ENCODE results near the gene NDRG3. TPM values are rescaled to one million over a fixed set of nuclear protein-coding genes. Genes with fewer than 3 reads are reported as not detected.

NDRG3 gene
- total RNA-seq = 1 to 10 TPM; 5.4 to 6.3 TPM
- 1 to 10 TPM; 3.1 to 3.7 TPM for polyA plus RNA-seq

- TF ChIP-seq EGR1 (IDR thresholded peaks at IDR 0.05; ENCODE audit: low read depth in 2 of 2) = peak in 1 of 2 donors; percentile 20
- TF ChIP-seq YY1 (IDR thresholded peaks at IDR 0.05) = peak; percentile 99
- TF ChIP-seq RXRA (IDR thresholded peaks at IDR 0.05) = peak in 1 of 2 donors; percentile 22
- TF ChIP-seq TAF1 (conservative IDR thresholded peaks at IDR 0.05) = no peak
- TF ChIP-seq SP1 (IDR thresholded peaks at IDR 0.05) = peak; percentile 12
- peak; percentile 2 for TF ChIP-seq CTCF (IDR thresholded peaks at IDR 0.05; ENCODE audit: low read depth, low read length, missing input control)
- no peak for TF ChIP-seq GABPA (IDR thresholded peaks at IDR 0.05 in 1 of 2, conservative IDR thresholded peaks at IDR 0.05 in 1 of 2)
- TF ChIP-seq MAX (IDR thresholded peaks at IDR 0.05) = peak; percentile 21
- no peak for TF ChIP-seq ZBTB33 (IDR thresholded peaks at IDR 0.05)
- peak within 1 kb of the TSS; percentile 43 to 71 for H3K27ac ChIP-seq (ENCODE audit: low read depth in 1 of 2, low read length in 2 of 2)
- peak within 1 kb of the TSS; percentile 71 to 81 for H3K9ac ChIP-seq (ENCODE audit: low read depth in 1 of 2, low read length in 2 of 2)
- H3K36me3 ChIP-seq (ENCODE audit: control insufficient read depth in 4 of 4, insufficient read depth in 3 of 4, low read depth in 1 of 4, low read length in 3 of 4) = peaks cover 0 to 2% (median 0%) of the 10 kb centered on the region in 4 donors
- H3K4me1 ChIP-seq (ENCODE audit: control insufficient read depth in 4 of 4, insufficient read depth in 4 of 4, low read length in 3 of 4) = peaks cover 2 to 19% (median 10%) of the 10 kb centered on the region in 4 donors
- no peaks in the 10 kb centered on the region for H3K9me3 ChIP-seq (ENCODE audit: control insufficient read depth in 4 of 4, low read length in 3 of 4)
- no peaks in the 10 kb centered on the region for H3K27me3 ChIP-seq (ENCODE audit: control insufficient read depth in 4 of 4, insufficient read depth in 4 of 4, low read length in 3 of 4)
- DNase-seq (ENCODE audit: low spot score) = peak; percentile 87
- WGBS = 3% methylated on average over 63 of the region's 63 CpGs
- H3K4me3 ChIP-seq (ENCODE audit: low read depth in 1 of 3, low read length in 3 of 3) = peak within 1 kb of the TSS; percentile 75 to 98 (median 89)
Measured at GRCh38 chr20:36745927-36746659, at the start of gene NDRG3. Gene NDRG3 (minus strand): TSS chr20:36746090. CDS start chr20:36721735, 24,355 bp downstream.

GRCh38 chr20:36794116-36794474 is 48.2 kb upstream of the NDRG3 start:
- Histone ChIP-seq H3K4me1 (ENCODE audit: control insufficient read depth in 4 of 4, insufficient read depth in 4 of 4, low read length in 3 of 4) (no peaks in the 10 kb centered on the region), H3K4me3 (ENCODE audit: low read depth in 1 of 3, low read length in 3 of 3) (no peak overlapping the region), H3K27me3 (ENCODE audit: control insufficient read depth in 4 of 4, insufficient read depth in 4 of 4, low read length in 3 of 4) (no peaks in the 10 kb centered on the region), H3K36me3 (ENCODE audit: control insufficient read depth in 4 of 4, insufficient read depth in 3 of 4, low read depth in 1 of 4, low read length in 3 of 4) (peaks cover 0 to 15% (median under 1%) of the 10 kb centered on the region in 4 donors), H3K27ac (ENCODE audit: low read depth in 1 of 2, low read length in 2 of 2) (no peak overlapping the region), H3K9ac (ENCODE audit: low read depth in 1 of 2, low read length in 2 of 2) (no peak overlapping the region), H3K9me3 (ENCODE audit: control insufficient read depth in 4 of 4, low read length in 3 of 4) (no peaks in the 10 kb centered on the region)
- 95% methylated on average over 20 of the region's 20 CpGs for WGBS
- TF ChIP-seq YY1 (IDR thresholded peaks at IDR 0.05) (no peak), RXRA (IDR thresholded peaks at IDR 0.05) (no peak), MAX (IDR thresholded peaks at IDR 0.05) (no peak), FOXA1 (IDR thresholded peaks at IDR 0.05) (no peak), SP1 (IDR thresholded peaks at IDR 0.05) (no peak), JUND (IDR thresholded peaks at IDR 0.05) (no peak), ZBTB33 (IDR thresholded peaks at IDR 0.05) (no peak), RAD21 (IDR thresholded peaks at IDR 0.05) (no peak), HNF4A (conservative IDR thresholded peaks at IDR 0.05) (no peak), FOXA2 (IDR thresholded peaks at IDR 0.05) (no peak), NR2F2 (IDR thresholded peaks at IDR 0.05) (no peak), GABPA (IDR thresholded peaks at IDR 0.05 in 1 of 2, conservative IDR thresholded peaks at IDR 0.05 in 1 of 2) (no peak), ATF3 (IDR thresholded peaks at IDR 0.05) (no peak), CTCF (IDR thresholded peaks at IDR 0.05; ENCODE audit: low read depth, low read length, missing input control) (no peak)
- DNase-seq (ENCODE audit: low spot score) = no peak

Data from liver (tissue), 9 donors.